NOMO-1 (cell line): Measurements from ENCODE around the gene LIN28A.

ENCODE experiments used
- DNase-seq, 2 experiments: peaks; one replicate each; lab custom pipeline; 2025; ENCODE audit not compliant: unreplicated experiment in 2 of 2; lab: John Stamatoyannopoulos, UW

Gene LIN28A

DNA sequence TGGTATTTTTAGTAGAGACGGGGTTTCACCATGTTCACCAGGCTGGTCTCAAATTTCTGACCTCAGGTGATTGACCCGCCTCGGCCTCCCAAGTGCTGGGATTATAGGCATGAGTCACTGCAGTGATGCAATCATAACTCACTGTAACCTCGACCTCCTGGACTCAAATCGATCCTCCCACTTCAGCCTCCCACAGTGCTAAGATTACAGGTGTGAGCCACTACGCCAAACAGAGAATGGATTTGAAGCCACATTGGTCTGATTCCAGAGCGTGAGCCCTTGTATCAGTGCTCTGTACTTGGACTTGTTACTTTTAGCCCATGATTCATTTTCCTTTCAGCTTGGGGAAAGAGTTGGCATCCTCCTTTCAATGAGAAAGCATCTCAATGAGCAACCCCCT is 23.2 kb upstream of the LIN28A start:
- DNase-seq = no peak

DNA sequence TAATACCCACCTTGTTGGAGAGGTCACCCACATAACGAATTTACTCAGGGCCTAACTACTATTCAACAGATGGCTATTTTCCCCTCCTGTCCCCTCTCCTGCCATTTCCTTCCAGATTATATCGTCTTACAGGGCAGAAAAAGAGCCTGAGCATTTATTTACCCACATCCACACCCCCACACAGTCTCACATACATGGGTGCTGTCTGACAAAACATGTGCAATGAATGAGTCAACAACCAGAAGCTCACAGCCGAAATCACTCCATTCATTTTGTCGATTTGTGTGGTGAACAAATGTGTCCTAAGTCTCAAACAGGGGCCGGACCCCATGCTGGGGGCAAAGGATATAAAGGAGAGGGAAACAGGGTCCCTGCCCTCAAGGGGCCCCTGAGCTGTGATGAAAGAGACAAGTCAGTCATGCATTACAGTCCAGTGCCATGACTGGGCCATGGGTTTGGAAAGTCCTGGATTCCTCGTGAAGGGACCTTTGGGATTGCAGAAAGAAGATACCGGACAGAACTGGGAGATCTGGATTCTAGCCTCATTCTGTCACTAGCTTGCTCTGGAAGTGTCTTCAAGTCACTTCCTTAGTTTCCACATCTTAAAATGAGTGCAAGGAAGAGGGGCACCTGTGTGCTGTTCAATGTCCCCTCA is 21.7 kb upstream of the LIN28A start:
- no peak for DNase-seq

DNA sequence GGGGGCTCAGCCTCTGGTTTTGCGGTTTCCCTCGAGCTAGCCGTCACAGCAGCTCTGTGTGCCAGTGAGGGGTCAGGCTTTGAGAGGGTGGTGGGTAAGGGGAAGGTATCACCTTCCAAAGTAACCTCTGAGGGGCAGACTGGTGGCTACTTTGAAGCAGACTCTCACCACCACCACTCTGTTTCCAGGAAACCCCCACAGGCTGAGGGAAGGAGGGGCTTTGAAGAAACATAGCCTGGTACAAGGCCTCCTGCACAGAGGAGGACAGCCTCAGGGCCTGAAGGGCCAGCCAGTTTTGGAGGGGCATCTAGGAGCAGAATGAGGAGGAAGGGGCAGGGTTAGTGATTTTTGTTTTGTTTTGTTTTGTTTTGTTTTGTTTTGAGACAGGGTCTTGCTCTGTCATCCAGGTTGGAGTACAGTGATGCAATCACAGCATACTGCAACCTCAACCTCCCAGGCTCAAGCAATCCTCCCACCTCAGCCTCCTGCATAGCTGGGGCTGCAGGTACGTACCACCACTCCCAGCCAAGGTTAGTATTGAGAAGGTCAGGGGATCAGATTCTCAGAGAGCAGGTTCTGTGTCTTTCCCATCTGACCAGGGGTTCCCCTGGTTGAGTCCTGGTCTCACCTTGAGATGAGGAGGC is 20.9 kb upstream of the LIN28A start:
- no peak for DNase-seq

DNA sequence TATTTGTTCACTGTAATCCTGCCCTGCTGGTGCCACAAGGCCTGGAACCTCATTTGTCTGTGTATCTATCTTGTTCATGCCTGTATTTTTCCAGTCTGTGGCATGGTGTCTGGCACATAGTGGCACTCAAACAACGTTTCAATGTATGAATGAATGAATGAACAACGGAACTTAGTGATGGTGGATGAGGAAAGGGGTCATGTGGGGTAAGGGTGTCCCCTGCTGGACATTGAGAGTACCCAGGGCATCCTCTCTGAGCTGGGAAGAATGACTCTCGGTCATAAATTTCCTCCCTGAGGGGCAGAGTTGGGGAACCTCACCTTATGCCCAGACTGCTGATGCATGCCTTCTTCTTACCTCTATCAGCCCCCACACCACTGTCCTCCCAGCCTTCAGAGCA is 19.2 kb upstream of the LIN28A start:
- DNase-seq = peak in 1 of 2 experiments; percentile 54

GRCh38 chr1:26395754-26396153 is 14.9 kb upstream of the LIN28A start:
- DNase-seq = no peak

DNA sequence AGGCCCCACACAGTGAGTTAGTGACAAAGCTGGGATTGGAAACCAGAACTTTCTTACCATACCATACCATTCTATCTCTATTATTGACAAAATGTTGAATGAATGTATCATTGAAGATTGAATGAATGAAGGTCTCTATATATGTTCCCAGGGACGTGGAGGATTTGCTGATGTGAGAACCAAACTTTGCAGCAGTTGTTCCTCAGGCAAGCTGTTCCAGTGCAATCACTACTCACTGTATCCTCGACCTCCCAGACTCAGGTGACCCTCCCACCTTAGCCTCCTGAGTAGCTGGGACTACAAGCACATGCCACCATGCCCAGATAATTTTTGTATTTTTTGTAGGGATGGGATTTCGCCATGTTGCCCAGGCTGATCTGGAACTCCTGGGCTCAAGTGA is 11.6 kb upstream of the LIN28A start:
- no peak for DNase-seq

DNA sequence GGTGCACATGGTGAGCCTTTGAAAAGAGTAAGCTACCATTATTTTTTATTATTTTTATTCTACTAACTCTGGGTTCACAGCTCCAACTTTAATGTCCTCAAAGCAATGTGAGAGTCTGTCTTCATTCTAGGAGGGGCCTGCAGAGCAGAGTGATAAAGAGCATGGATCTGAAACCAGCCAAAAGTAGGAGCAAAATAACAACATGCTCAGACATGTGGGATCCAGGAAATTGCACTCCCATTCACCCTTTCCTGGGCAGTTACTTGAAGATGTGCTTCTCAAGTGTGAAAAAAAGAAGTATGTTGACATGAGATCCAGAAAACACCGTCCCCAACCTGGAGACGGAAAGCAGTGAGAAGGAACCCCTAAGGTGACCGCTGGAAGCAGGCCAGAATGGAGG is 8.7 kb upstream of the LIN28A start:
- no peak for DNase-seq

- no peak for DNase-seq
Measured at GRCh38 chr1:26403656-26404055, 7.0 kb upstream of the LIN28A start.

- no peak for DNase-seq
Measured at GRCh38 chr1:26404641-26405040, 6.0 kb upstream of the LIN28A start.

DNA sequence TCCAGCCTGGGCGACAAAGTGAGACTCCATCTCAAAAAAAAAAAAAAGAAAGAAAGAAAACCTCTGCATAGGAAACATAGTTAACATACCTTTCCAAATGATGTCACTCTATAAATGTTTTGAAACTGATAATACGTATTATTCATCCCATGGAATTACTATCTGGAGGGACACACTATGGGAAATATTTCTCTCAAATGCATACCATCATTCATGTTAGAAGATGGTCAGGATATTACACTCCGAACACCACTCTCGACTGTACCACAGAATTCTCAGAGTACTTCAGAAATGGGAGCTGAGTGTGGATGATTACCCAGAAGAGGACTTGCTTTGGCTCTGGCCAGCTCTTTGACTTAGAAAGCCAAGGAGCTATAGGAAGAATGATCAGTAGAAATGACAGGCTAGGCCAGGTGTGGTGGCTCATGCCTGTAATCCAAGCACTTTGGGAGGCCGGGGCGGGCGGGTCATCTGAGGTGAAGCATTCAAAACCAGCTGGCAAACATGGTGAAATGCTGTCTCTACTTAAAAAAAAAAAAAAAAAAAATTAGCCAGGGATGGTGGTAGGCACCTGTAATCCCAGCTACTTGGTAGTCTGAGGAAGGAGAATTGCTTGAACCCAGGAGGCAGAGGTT is 5.2 kb upstream of the LIN28A start:
- no peak for DNase-seq

DNA sequence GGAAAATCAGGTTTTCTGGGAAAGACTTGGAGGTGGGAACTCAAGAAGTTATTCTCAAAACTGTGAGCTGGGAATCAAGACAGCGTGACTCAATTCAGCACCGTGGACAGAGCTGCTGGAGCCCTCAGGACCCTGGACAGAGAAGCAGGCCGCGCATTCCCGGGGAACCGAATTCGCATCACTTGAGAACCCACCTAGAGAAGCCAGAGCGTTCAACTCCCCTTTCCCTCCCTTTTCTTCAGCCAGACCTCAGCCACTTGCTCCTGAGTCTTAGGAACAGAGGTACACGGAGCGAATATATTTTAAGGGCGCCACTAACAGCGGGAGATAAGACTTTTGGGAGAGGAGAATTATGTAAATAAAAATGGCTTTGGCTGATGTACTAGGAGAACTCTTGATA is 2.0 kb upstream of the LIN28A start:
- peak; percentile 29 to 40 for DNase-seq

DNA sequence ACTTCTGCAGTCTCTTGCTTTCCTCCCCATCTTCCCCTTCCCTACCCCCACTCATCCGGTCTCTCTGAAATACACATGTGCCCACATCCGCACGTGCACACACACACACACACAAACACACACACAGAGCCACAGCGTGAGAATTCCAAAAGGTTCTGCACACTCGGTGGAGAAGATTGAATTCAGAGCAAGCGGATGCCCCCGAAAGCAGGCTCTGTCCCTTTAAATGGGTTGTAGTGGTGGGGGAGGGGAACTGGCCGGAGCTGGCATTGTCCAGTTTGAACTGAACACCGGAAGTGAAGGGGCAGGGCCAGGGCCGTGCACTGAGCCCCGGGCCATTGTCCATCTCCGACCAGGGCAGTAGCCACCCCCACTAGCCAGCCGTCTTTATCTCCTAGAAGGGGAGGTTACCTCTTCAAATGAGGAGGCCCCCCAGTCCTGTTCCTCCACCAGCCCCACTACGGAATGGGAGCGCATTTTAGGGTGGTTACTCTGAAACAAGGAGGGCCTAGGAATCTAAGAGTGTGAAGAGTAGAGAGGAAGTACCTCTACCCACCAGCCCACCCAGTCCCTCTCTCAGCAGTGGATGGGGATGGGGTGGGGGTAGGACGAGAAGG is 1.3 kb upstream of the LIN28A start:
- DNase-seq = no peak

DNA sequence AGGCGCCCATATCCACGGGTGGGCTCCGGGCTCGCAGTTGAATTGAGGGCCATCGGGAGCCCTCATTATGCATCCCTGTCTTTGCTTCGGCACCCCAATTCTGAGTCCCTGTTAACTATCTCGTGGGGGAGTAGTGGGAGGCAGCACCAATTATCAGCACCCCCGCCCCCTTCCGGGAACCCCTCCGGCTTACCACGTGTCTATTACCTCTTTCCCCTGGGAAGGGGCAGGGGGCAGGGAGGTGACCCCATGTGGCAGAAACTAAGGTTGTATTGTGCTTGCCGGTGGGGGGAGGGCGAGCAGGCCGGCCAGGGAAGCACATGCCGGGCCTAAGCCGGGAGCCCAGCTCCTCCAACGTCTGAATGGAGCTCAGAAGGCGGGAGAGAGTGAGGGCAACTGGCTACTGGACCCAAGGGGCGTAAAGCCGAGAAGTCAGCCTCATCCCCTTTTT is 1.0 kb downstream of the LIN28A start:
- DNase-seq = no peak

GRCh38 chr1:26412180-26412840 is 1.7 kb downstream of the LIN28A start:
- no peak for DNase-seq

DNA sequence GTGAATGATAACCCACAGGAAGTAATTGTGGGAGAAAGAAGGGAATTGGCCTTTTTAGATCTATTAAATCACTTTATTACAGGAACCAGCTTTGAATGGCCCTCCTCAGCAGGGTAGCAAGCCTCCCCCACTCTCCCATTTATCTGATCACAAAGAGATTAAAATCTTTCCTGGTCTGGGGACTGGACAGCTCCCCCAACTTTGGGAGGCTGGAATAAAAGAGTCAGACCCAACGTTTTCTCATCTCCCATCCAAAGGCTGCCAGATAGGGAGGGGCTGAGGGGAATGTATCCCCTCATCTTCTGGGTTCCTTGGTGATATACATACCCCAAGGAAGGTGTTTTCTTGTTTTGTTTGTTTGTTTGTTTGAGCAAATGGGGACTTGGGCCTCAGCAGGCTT is 2.4 kb downstream of the LIN28A start:
- DNase-seq = no peak

- peak; percentile 46 to 48 for DNase-seq
Measured at GRCh38 chr1:26417111-26417759, 6.6 kb downstream of the LIN28A start.

DNA sequence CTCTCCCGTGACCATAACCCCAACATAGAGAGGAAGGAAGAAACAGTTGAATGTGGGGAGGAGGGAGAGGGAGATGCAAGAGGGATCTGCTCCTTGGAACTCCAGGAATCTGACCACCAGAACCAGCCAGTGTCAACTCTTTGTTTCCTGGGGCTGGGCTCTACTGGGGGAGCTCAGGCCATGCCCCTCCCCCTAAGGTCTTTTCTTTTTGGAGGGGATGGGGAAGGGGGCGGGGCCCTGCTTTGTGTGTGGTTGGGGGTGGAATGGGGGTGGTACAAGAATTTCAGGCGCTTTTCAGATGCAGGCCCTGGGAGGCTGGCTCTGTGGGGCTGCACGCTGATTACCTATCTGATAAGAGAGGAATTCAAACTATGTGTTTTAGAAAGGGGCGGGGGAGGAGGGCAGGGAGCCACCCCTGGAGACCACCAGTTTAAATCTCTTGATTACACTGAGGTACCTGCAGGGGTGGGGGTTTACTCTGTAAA is 8.3 kb downstream of the LIN28A start:
- DNase-seq = no peak

DNA sequence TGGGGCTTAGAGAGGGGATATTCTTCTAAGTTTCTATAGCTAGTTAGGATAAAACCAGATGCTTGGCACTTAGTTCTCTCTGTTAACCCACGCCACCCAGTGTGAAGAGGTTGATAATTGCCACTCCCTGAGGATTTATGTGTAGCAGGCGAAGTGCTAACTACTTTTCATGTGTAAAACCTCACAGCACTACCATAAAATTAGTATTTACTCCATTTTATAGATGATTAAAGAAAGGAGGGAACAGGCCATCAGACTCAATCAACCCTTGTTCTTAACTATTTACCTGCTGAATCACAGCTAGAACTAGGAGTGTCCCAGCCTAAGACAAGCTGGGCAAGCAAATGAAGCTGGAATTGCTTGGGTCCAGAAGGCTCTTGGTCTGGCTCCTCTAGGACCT is 8.9 kb downstream of the LIN28A start:
- no peak for DNase-seq

DNA sequence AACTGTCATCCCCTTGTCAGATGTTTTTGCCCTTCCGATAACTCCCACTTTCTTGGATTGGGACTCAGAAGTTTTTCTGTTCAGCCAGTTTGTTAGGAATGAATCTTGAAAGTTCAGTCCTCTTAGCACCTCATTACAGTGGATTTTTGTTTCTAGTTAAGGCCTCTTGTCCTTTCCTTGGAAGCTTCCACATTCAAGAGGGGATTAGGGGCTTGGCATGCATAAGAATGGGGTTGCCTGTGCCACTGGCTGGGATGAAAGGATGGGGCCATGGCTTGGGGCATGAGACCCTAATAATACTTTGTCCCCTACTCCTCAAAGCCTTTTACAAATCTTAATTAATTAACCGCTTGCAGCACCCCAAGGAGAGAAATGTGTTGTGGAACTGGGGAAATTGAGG is 19.1 kb downstream of the LIN28A start:
- no peak for DNase-seq

DNA sequence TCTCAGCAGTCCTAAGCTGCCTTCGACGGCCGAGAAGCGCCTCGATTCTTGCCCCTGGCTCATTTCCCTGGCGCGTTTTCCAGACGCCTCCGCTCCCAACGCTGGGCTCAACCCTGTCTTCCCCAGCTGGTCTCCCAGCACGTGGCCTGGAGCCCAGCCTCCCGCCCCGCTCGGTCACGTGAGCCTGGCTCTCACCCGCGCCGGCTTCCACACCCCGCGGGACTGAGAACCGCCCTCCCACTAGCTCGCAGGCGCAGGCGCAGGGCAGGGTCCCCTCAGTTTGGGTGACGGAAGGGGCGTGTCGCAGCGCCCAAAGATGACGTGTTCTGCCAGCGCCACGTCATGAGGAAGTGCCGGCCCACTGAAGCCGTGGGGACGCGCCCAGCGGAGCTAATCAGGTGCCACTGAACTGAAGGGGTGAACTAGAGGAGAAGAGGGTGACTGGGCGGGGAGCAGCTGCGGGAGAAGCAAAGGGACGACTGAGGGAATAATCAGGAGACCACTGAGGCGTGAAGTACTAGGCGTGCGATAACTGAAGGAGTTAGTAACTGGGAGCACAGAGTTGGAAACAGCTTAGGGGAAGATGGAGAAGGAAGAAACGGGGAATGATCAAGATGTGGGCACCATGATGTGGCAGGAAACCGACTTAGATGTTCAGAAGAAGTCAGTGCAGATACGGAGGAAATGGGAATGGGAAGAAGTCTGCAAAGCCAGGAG is 21.5 kb downstream of the LIN28A start, which contains the start of gene DHDDS:
Gene DHDDS (plus strand): TSS at position 343 of the 717 bp plus-strand sequence. CDS start 625 bp downstream, outside the sequence.
- DNase-seq = peak; percentile 97 to 98
